ENCODE measurements around the gene FCRL4. TPM values are rescaled to one million over a fixed set of nuclear protein-coding genes. Genes with fewer than 3 reads are reported as not detected.
A peak's percentile ranks its signal among the peaks of the same experiment; 100 is the strongest.

The FCRL4 gene
- polyA plus RNA-seq, 1 donor (not counting 4 experiments of a cell fraction or from before 2014, with no cell fraction given): not detected

- no peak overlapping the region for H3K4me2 ChIP-seq (ENCODE audit: control insufficient read depth, extremely low read depth, insufficient read depth, low read depth, low read length)
- FAIRE-seq (no peak), DNase-seq (ENCODE audit: low read depth, low spot score) (no peak)
- peaks cover 5% of the 10 kb centered on the region for H3K27me3 ChIP-seq (ENCODE audit: control insufficient read depth, extremely low read depth, insufficient read depth, low read length)
- H3K79me2 ChIP-seq (ENCODE audit: control insufficient read depth, insufficient read depth, low read length): no peaks in the 10 kb centered on the region
- H3K9me3 ChIP-seq (ENCODE audit: control insufficient read depth, low read depth, low read length): no peaks in the 10 kb centered on the region
- no peak overlapping the region for H3K27ac ChIP-seq (ENCODE audit: control insufficient read depth, insufficient read depth, low read length)
- no peaks in the 10 kb centered on the region for H3K9me1 ChIP-seq (ENCODE audit: control insufficient read depth, extremely low read depth, insufficient read depth, low read length)
- H3K4me3 ChIP-seq (ENCODE audit: control insufficient read depth in 2 of 3, extremely low read depth in 1 of 3, insufficient read depth in 2 of 3, low read depth in 1 of 3, low read length in 3 of 3): no peak overlapping the region
- no peak overlapping the region for H3K9ac ChIP-seq (ENCODE audit: control insufficient read depth, extremely low read depth, insufficient read depth, low read length)
- no peaks in the 10 kb centered on the region for H4K20me1 ChIP-seq (ENCODE audit: control insufficient read depth, extremely low read depth, insufficient read depth, low read length)
- dilution Hi-C loops (cut with MboI; ENCODE audit: extremely low pct_ligation_motif_present, low sequenced_read_pairs): no loop called here
- no peak overlapping the region for H2AFZ ChIP-seq (ENCODE audit: control insufficient read depth, low read length)
- TF ChIP-seq CTCF (optimal IDR thresholded peaks at IDR 0.05 in 1 of 3, IDR thresholded peaks at IDR 0.05 in 1 of 3, conservative IDR thresholded peaks at IDR 0.05 in 1 of 3; ENCODE audit: extremely low read depth in 1 of 3, insufficient read depth in 2 of 3, low read length in 3 of 3) (no peak), EZH2 (IDR thresholded peaks at IDR 0.05; ENCODE audit: low read length) (no peak)
- no peaks in the 10 kb centered on the region for H3K36me3 ChIP-seq (ENCODE audit: control insufficient read depth in 2 of 2, extremely low read depth in 1 of 2, insufficient read depth in 2 of 2, low read length in 2 of 2)
- H3K4me1 ChIP-seq (ENCODE audit: control insufficient read depth, extremely low read depth, insufficient read depth, low read length): no peaks in the 10 kb centered on the region
These were observed 17.1 kb downstream of the FCRL4 start for GRCh38 chr1:157580828-157581210.

GRCh38 chr1:157580179-157580827 lies 17.6 kb downstream of the FCRL4 start:
- dilution Hi-C loops (cut with MboI; ENCODE audit: extremely low pct_ligation_motif_present, low sequenced_read_pairs): no loop called here
- DNase-seq (ENCODE audit: low read depth, low spot score) (peak; percentile 49), FAIRE-seq (peak; percentile 88)
- no peaks in the 10 kb centered on the region for H3K4me1 ChIP-seq (ENCODE audit: control insufficient read depth, extremely low read depth, insufficient read depth, low read length)
- peaks cover 5% of the 10 kb centered on the region for H3K27me3 ChIP-seq (ENCODE audit: control insufficient read depth, extremely low read depth, insufficient read depth, low read length)
- no peak overlapping the region for H2AFZ ChIP-seq (ENCODE audit: control insufficient read depth, low read length)
- H3K9me1 ChIP-seq (ENCODE audit: control insufficient read depth, extremely low read depth, insufficient read depth, low read length): no peaks in the 10 kb centered on the region
- TF ChIP-seq CTCF (optimal IDR thresholded peaks at IDR 0.05 in 1 of 3, IDR thresholded peaks at IDR 0.05 in 1 of 3, conservative IDR thresholded peaks at IDR 0.05 in 1 of 3; ENCODE audit: extremely low read depth in 1 of 3, insufficient read depth in 2 of 3, low read length in 3 of 3) (peak; percentile 50 to 66 (median 61)), EZH2 (IDR thresholded peaks at IDR 0.05; ENCODE audit: low read length) (no peak)
- H3K36me3 ChIP-seq (ENCODE audit: control insufficient read depth in 2 of 2, extremely low read depth in 1 of 2, insufficient read depth in 2 of 2, low read length in 2 of 2): no peaks in the 10 kb centered on the region
- H3K4me2 ChIP-seq (ENCODE audit: control insufficient read depth, extremely low read depth, insufficient read depth, low read depth, low read length): no peak overlapping the region
- H3K9me3 ChIP-seq (ENCODE audit: control insufficient read depth, low read depth, low read length): no peaks in the 10 kb centered on the region
- H4K20me1 ChIP-seq (ENCODE audit: control insufficient read depth, extremely low read depth, insufficient read depth, low read length): no peaks in the 10 kb centered on the region
- H3K9ac ChIP-seq (ENCODE audit: control insufficient read depth, extremely low read depth, insufficient read depth, low read length): no peak overlapping the region
- no peak overlapping the region for H3K4me3 ChIP-seq (ENCODE audit: control insufficient read depth in 2 of 3, extremely low read depth in 1 of 3, insufficient read depth in 2 of 3, low read depth in 1 of 3, low read length in 3 of 3)
- H3K79me2 ChIP-seq (ENCODE audit: control insufficient read depth, insufficient read depth, low read length): no peaks in the 10 kb centered on the region
- H3K27ac ChIP-seq (ENCODE audit: control insufficient read depth, insufficient read depth, low read length): no peak overlapping the region

Measured in keratinocyte (primary cell).